Colonic mucosa (tissue), 4 donors: ENCODE results near the gene GRK5. TPM values are rescaled to one million over a fixed set of nuclear protein-coding genes. Genes with fewer than 3 reads are reported as not detected.

Source experiments
- DNase-seq: peaks from one replicate; pipeline ENCODE4 v3.0.0-alpha.2; 2020
- H3K27ac ChIP-seq: fragments of 200-600 bp; one replicate; pipeline ENCODE4 v1.8.0; 2021
- H3K27me3 ChIP-seq: fragments of 200-600 bp; one replicate; pipeline ENCODE4 v1.8.0; 2021
- H3K36me3 ChIP-seq: fragments of 200-600 bp; one replicate; pipeline ENCODE4 v1.8.0; 2021
- H3K4me1 ChIP-seq: fragments of 200-600 bp; one replicate; pipeline ENCODE4 v1.8.0; 2021; ENCODE audit warnings: mild to moderate bottlenecking
- H3K4me3 ChIP-seq: fragments of 200-600 bp; one replicate; pipeline ENCODE4 v1.8.0; 2021
- H3K9ac ChIP-seq, 2 donors: one replicate each; pipeline ENCODE4 v1.7.0; 2013; ENCODE audit warnings: control low read depth in 2 of 2, low read depth in 2 of 2, low read length in 2 of 2
- H3K9me3 ChIP-seq: fragments of 200-600 bp; one replicate; pipeline ENCODE4 v1.8.0; 2021
- intact Hi-C: fragments of 100-400 bp; cut with DNase I; formaldehyde crosslinking; loops from one replicate; pipeline ENCODE4 v1.14.1; 2022
- total RNA-seq, 2 donors: library from RNA; stranded (reverse); fragmentation: NEBNext Ultra II Directional in 1 of 2; extraction: Animal tissue kit (Norgen Biotek cat#: 25700) in 1 of 2; gene quantifications; one replicate each; pipeline ENCODE4 v1.2.1, GENCODE V29; 2021
- TF ChIP-seq, protein P1 (sequence below): fragments of 200-600 bp; IDR thresholded peaks from one replicate; pipeline ENCODE4 v1.8.0; 2022; ENCODE audit warnings: antibody characterized with exemption, mild to moderate bottlenecking
- donor health status: healthy.
- donor health status: DM: no; HTN: no; CAD: no.
- donor health status: DM: no; HTN: no; CAD: no.

GRK5 gene
- total RNA-seq, 2 donors from 2014 or later, result 4.6 to 12.7 TPM

DNA sequence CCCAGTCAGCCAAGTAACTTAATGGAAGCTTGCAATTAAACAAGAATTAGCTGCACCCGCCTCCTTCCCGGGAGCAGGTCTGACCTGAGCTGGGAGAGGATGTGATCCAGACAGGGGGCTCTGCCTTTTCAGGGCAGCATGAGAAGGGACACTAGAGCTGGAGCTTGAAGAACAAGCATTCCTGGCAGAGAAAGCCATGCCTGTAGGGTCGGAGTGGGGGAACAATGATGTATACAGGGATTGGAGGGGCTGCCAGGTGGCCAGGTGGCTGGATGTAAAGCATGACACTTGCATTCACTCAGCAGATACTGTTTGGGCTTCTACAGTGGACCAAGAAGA, 112.5 kb downstream of the GRK5 start:
- Histone ChIP-seq H3K36me3 (no peaks in the 10 kb centered on the region), H3K4me3 (no peak overlapping the region), H3K27ac (no peak overlapping the region), H3K9ac (no peak overlapping the region), H3K4me1 (peaks cover 6% of the 10 kb centered on the region), H3K9me3 (no peaks in the 10 kb centered on the region), H3K27me3 (no peaks in the 10 kb centered on the region)
- intact Hi-C loops, result no loop called here
- TF ChIP-seq, protein P1, sequence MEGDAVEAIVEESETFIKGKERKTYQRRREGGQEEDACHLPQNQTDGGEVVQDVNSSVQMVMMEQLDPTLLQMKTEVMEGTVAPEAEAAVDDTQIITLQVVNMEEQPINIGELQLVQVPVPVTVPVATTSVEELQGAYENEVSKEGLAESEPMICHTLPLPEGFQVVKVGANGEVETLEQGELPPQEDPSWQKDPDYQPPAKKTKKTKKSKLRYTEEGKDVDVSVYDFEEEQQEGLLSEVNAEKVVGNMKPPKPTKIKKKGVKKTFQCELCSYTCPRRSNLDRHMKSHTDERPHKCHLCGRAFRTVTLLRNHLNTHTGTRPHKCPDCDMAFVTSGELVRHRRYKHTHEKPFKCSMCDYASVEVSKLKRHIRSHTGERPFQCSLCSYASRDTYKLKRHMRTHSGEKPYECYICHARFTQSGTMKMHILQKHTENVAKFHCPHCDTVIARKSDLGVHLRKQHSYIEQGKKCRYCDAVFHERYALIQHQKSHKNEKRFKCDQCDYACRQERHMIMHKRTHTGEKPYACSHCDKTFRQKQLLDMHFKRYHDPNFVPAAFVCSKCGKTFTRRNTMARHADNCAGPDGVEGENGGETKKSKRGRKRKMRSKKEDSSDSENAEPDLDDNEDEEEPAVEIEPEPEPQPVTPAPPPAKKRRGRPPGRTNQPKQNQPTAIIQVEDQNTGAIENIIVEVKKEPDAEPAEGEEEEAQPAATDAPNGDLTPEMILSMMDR, result no peak
- DNase-seq, result no peak

GRCh38 chr10:119320981-119321380, 113.6 kb downstream of the GRK5 start:
- intact Hi-C loops, result no loop called here
- H3K27ac ChIP-seq, result no peak overlapping the region
- H3K4me3 ChIP-seq, result no peak overlapping the region
- H3K27me3 ChIP-seq, result no peaks in the 10 kb centered on the region
- TF ChIP-seq, protein P1, result no peak
- no peaks in the 10 kb centered on the region for H3K36me3 ChIP-seq
- no peaks in the 10 kb centered on the region for H3K9me3 ChIP-seq
- H3K9ac ChIP-seq, result no peak overlapping the region
- H3K4me1 ChIP-seq, result peaks cover 6% of the 10 kb centered on the region
- no peak for DNase-seq

- Histone ChIP-seq H3K4me3 (no peak overlapping the region), H3K36me3 (no peaks in the 10 kb centered on the region), H3K27me3 (no peaks in the 10 kb centered on the region), H3K9ac (no peak overlapping the region), H3K4me1 (no peaks in the 10 kb centered on the region), H3K27ac (no peak overlapping the region), H3K9me3 (no peaks in the 10 kb centered on the region)
- no peak for DNase-seq
- intact Hi-C loops, result no loop called here
- TF ChIP-seq, protein P1, result no peak
Observed at GRCh38 chr10:119323085-119324016, 116.0 kb downstream of the GRK5 start.

GRCh38 chr10:119325131-119325530, 117.8 kb downstream of the GRK5 start:
- Histone ChIP-seq H3K9me3 (no peaks in the 10 kb centered on the region), H3K27ac (no peak overlapping the region), H3K36me3 (no peaks in the 10 kb centered on the region), H3K9ac (no peak overlapping the region), H3K4me3 (no peak overlapping the region), H3K27me3 (no peaks in the 10 kb centered on the region), H3K4me1 (no peaks in the 10 kb centered on the region)
- intact Hi-C loops, result no loop called here
- TF ChIP-seq, protein P1, result no peak
- no peak for DNase-seq

DNA sequence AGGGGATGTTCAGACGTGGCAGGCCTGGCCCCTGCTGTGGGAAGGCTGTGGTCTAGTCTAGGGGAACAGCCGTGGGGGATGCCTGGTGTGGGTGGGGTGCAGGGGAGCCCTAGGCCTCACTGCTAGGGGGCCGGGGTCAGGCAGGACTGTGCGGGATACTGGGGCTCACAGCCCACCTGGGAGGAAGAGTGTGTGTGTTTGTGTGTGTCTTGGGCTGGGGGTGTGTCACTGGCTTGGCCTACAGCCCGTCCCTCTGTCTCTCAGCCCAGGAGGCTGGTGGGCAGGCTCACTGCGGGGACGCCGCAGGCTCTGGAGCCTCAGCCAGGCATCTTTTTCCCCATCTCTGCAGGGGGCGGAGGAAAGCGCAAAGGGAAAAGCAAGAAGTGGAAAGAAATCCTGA, 118.8 kb downstream of the GRK5 start:
- Histone ChIP-seq H3K36me3 (no peaks in the 10 kb centered on the region), H3K9me3 (no peaks in the 10 kb centered on the region), H3K4me3 (no peak overlapping the region), H3K9ac (no peak overlapping the region), H3K4me1 (no peaks in the 10 kb centered on the region), H3K27ac (no peak overlapping the region), H3K27me3 (no peaks in the 10 kb centered on the region)
- no peak for DNase-seq
- TF ChIP-seq, protein P1, result no peak
- intact Hi-C loops, result no loop called here
